Omental fat pad (tissue), 4 donors: ENCODE data around the gene CFAP100. TPM values are rescaled to one million over a fixed set of nuclear protein-coding genes. Genes with fewer than 3 reads are reported as not detected.

ENCODE experiments used
- ATAC-seq: fragments of 150-250 bp; one replicate; pipeline ENCODE4 v1.9.1; 2016; ENCODE audit warnings: mild to moderate bottlenecking, moderate library complexity; ENCODE audit not compliant: low FRiP score
- DNase-seq: peaks from one replicate; pipeline ENCODE4 v3.0.0-alpha.2; 2019; ENCODE audit warnings: low spot score
- CTCF ChIP-seq, 3 donors: fragments of 450-650 bp; IDR thresholded peaks; one replicate each; pipeline ENCODE4 v1.5.1; 2016 to 2017; ENCODE audit warnings: antibody characterized with exemption in 3 of 3, mild to moderate bottlenecking in 3 of 3, moderate library complexity in 2 of 3
- total RNA-seq, 4 donors: library from RNA; depleted of rRNA; stranded (reverse); fragments of >200 nt; gene quantifications; one replicate each; pipeline ENCODE4 v1.1.0, GENCODE V29; 2016

Gene CFAP100
- total RNA-seq, 4 donors from 2014 or later = not detected

- DNase-seq = no peak
- ATAC-seq = no peak
- no peak for TF ChIP-seq CTCF (IDR thresholded peaks at IDR 0.05)
Observed at GRCh38 chr3:126464093-126464492, 69.4 kb downstream of the CFAP100 start.

GRCh38 chr3:126464494-126464893 is 69.8 kb downstream of the CFAP100 start:
- no peak for ATAC-seq
- DNase-seq = no peak
- TF ChIP-seq CTCF (IDR thresholded peaks at IDR 0.05) = no peak

- TF ChIP-seq CTCF (IDR thresholded peaks at IDR 0.05) = no peak
- DNase-seq (no peak), ATAC-seq (no peak)
Observed at GRCh38 chr3:126464997-126465396, 70.3 kb downstream of the CFAP100 start.

GRCh38 chr3:126465928-126466544 is 71.3 kb downstream of the CFAP100 start:
- TF ChIP-seq CTCF (IDR thresholded peaks at IDR 0.05) = no peak
- ATAC-seq = no peak
- DNase-seq = no peak

- no peak for TF ChIP-seq CTCF (IDR thresholded peaks at IDR 0.05)
- no peak for DNase-seq
- ATAC-seq = no peak
Observed at GRCh38 chr3:126466886-126467610, 72.3 kb downstream of the CFAP100 start.

- no peak for DNase-seq
- TF ChIP-seq CTCF (IDR thresholded peaks at IDR 0.05) = no peak
- no peak for ATAC-seq
Observed at GRCh38 chr3:126467611-126467955, 72.9 kb downstream of the CFAP100 start.
